ENCODE data around the gene GSK3A.

GRCh38 chr19:42287017-42287826 is 44.8 kb upstream of the GSK3A start:
- TF ChIP-seq CTCF (IDR thresholded peaks at IDR 0.05) (no peak), POLR2A (IDR thresholded peaks at IDR 0.05) (no peak), POLR2AphosphoS5 (IDR thresholded peaks at IDR 0.05) (no peak), EP300 (IDR thresholded peaks at IDR 0.05) (no peak)
